Gastrocnemius medialis (tissue), 4 donors: ENCODE measurements around the gene POR.

ENCODE experiments used
- CTCF ChIP-seq, 5 experiments: fragments of 450-650 bp in 3 of 5; fragments of 200-600 bp in 2 of 5; sonication (generic) in 2 of 5; IDR thresholded peaks in 4 of 5; conservative IDR thresholded peaks in 1 of 5; 1 replicate in 4 of 5; 2 replicates in 1 of 5; pipeline ENCODE4 v1.5.1; 2016 to 2019; ENCODE audit warnings: antibody characterized with exemption in 5 of 5, mild to moderate bottlenecking in 3 of 5, moderate library complexity in 3 of 5
- POLR2A ChIP-seq, 2 donors: fragments of 450-650 bp; IDR thresholded peaks; one replicate each; pipeline ENCODE4 v1.6.1; 2017; ENCODE audit warnings: antibody characterized with exemption in 2 of 2, mild to moderate bottlenecking in 2 of 2, moderate library complexity in 2 of 2

GRCh38 chr7:75965617-75966016, 50.7 kb downstream of the POR start:
- TF ChIP-seq CTCF (IDR thresholded peaks at IDR 0.05 in 4 of 5, conservative IDR thresholded peaks at IDR 0.05 in 1 of 5) (no peak), POLR2A (IDR thresholded peaks at IDR 0.05) (no peak)
